GM12878 (cell line): ENCODE measurements around the gene SIM1. TPM values are rescaled to one million over a fixed set of nuclear protein-coding genes. Genes with fewer than 3 reads are reported as not detected.

Source experiments
- ATAC-seq: fragments of 200-7000 bp; cut with Tn5 transposase; 3 replicates; pipeline ENCODE4 v1.9.1; 2020; ENCODE audit warnings: mild to moderate bottlenecking, moderate library complexity
- BruUV-seq: library from RNA; stranded (reverse); fragments of 400-500 nt; replicated peaks from 2 replicates; lab custom pipeline; 2021; lab: Mats Ljungman, UMichigan
- CTCF ChIA-PET: fragments of 300-600 bp; sonication (Branson Sonifier 250); formaldehyde crosslinking; extraction: SDS; loops from one replicate; lab custom pipeline; 2021; ENCODE audit warnings: inconsistent platforms; lab: Yijun Ruan, JAX
- POLR2A ChIA-PET: fragments of 350-600 bp; formaldehyde crosslinking; extraction: SDS; loops from one replicate; lab custom pipeline; 2021; ENCODE audit warnings: inconsistent platforms; lab: Charles Lee
- RAD21 ChIA-PET: fragments of 300-600 bp; sonication (Branson Sonifier 250); formaldehyde crosslinking; loops from one replicate; lab custom pipeline; 2023; ENCODE audit warnings: antibody characterized with exemption; ENCODE audit not compliant: unreplicated experiment; lab: Charles Lee
- SMC1A ChIA-PET: fragments of 300-600 bp; sonication (Branson Sonifier 250); formaldehyde crosslinking; loops from one replicate; lab custom pipeline; 2023; ENCODE audit not compliant: unreplicated experiment, uncharacterized antibody; lab: Charles Lee
- DNase-seq: peaks from one replicate; pipeline ENCODE4 v3.0.0-alpha.2; 2011; ENCODE audit warnings: low read depth, low spot score
- FAIRE-seq: peaks from 3 replicates; lab custom pipeline; 2011; peaks lifted over from hg19 to GRCh38; lab: Jason Lieb, UNC
- H2AFZ ChIP-seq: 2 replicates; pipeline ENCODE4 v1.6.0; 2011; ENCODE audit warnings: low read depth, low read length, control low read depth; ENCODE audit not compliant: control insufficient read depth
- H3K27ac ChIP-seq: 2 replicates; pipeline ENCODE4 v1.5.1; 2011; ENCODE audit warnings: control low read depth; ENCODE audit not compliant: control insufficient read depth, insufficient read depth
- H3K27me3 ChIP-seq, 2 experiments: replicated peaks in 1 of 2; 2 replicates each; pipeline versions ENCODE4 v1.6.0 to v1.6.1; 2011; ENCODE audit warnings: low read length in 1 of 2; ENCODE audit not compliant: control insufficient read depth in 2 of 2, insufficient read depth in 2 of 2
- H3K36me3 ChIP-seq, 2 experiments: 2 replicates each; pipeline ENCODE4 v1.5.1; 2011; ENCODE audit warnings: low read length in 1 of 2; ENCODE audit not compliant: control insufficient read depth in 2 of 2, insufficient read depth in 2 of 2
- H3K4me1 ChIP-seq: 2 replicates; pipeline ENCODE4 v1.6.1; 2011; ENCODE audit warnings: mild to moderate bottlenecking, low read length, moderate library complexity, mixed read lengths; ENCODE audit not compliant: control insufficient read depth, insufficient read depth
- H3K4me2 ChIP-seq: 2 replicates; pipeline ENCODE4 v1.6.0; 2011; ENCODE audit warnings: control low read depth; ENCODE audit not compliant: control insufficient read depth, insufficient read depth
- H3K4me3 ChIP-seq: fragments of 200-600 bp; sonication (generic); 2 replicates; pipeline ENCODE4 v1.5.1; 2016
- H3K79me2 ChIP-seq: 2 replicates; pipeline ENCODE4 v1.6.0; 2011; ENCODE audit warnings: low read length; ENCODE audit not compliant: control insufficient read depth, insufficient read depth
- H3K9ac ChIP-seq: 2 replicates; pipeline ENCODE4 v1.8.0; 2011; ENCODE audit warnings: low read length, control low read depth, mixed read lengths; ENCODE audit not compliant: control insufficient read depth, insufficient read depth
- H3K9me3 ChIP-seq: replicated peaks from 3 replicates; pipeline ENCODE4 v1.5.1; 2011; ENCODE audit warnings: mild to moderate bottlenecking, low read length; ENCODE audit not compliant: control insufficient read depth, insufficient read depth
- H4K20me1 ChIP-seq: 2 replicates; pipeline ENCODE4 v1.6.0; 2011; ENCODE audit not compliant: control insufficient read depth, insufficient read depth
- EED ChIP-seq: sonication (generic); IDR thresholded peaks from 2 replicates; pipeline ENCODE4 v1.6.1; 2016; ENCODE audit warnings: antibody characterized with exemption, low read depth
- HDAC2 ChIP-seq: fragments of 200-600 bp; sonication (generic); IDR thresholded peaks from 2 replicates; pipeline ENCODE4 v1.6.1; 2017
- IKZF2 ChIP-seq, 2 experiments: fragments of 450-650 bp; IDR thresholded peaks; 2 replicates each; pipeline ENCODE4 v1.6.1; 2017; ENCODE audit warnings: mild to moderate bottlenecking in 2 of 2, moderate library complexity in 2 of 2
- MTA2 ChIP-seq: fragments of 450-650 bp; IDR thresholded peaks from 2 replicates; pipeline ENCODE4 v1.6.1; 2016; ENCODE audit warnings: low read depth, mild to moderate bottlenecking, moderate library complexity
- NR2C2 ChIP-seq: IDR thresholded peaks from 2 replicates; pipeline ENCODE4 v1.6.1; 2011; ENCODE audit warnings: borderline replicate concordance, low read depth; ENCODE audit not compliant: control insufficient read depth, insufficient read length
- POLR2A ChIP-seq: IDR thresholded peaks from 2 replicates; pipeline ENCODE4 v1.6.1; 2011; ENCODE audit warnings: low read depth, mild to moderate bottlenecking, low read length
- POU2F2 ChIP-seq: IDR thresholded peaks from 3 replicates; pipeline ENCODE4 v1.6.1; 2011; ENCODE audit warnings: low read depth, mild to moderate bottlenecking, low read length, borderline replicate concordance
- RAD21 ChIP-seq: IDR thresholded peaks from 2 replicates; pipeline ENCODE4 v1.6.1; 2011; ENCODE audit warnings: mild to moderate bottlenecking, low read depth, low read length, moderate library complexity; ENCODE audit not compliant: insufficient read depth
- RELA ChIP-seq: fragments of 450-650 bp; IDR thresholded peaks from 2 replicates; pipeline ENCODE4 v1.8.0; 2014; ENCODE audit warnings: borderline replicate concordance; ENCODE audit not compliant: partially characterized antibody
- SMC3 ChIP-seq: IDR thresholded peaks from 2 replicates; pipeline ENCODE4 v1.6.1; 2011; ENCODE audit warnings: low read length, improper control_type of control experiment, borderline replicate concordance
- SRF ChIP-seq, 2 experiments: IDR thresholded peaks; 2 replicates each; pipeline ENCODE4 v1.6.1; 2011; ENCODE audit warnings: low read depth in 2 of 2, low read length in 2 of 2, mild to moderate bottlenecking in 1 of 2, moderate library complexity in 1 of 2
- ZNF217 ChIP-seq: fragments of 450-650 bp; IDR thresholded peaks from 2 replicates; pipeline ENCODE4 v1.6.1; 2017; ENCODE audit warnings: antibody characterized with exemption, mild to moderate bottlenecking
- ZZZ3 ChIP-seq: IDR thresholded peaks from 2 replicates; pipeline ENCODE4 v1.6.1; 2011; ENCODE audit warnings: low read depth; ENCODE audit not compliant: control insufficient read depth, insufficient read length
- in situ Hi-C: fragments of 300-500 bp; cut with MboI; formaldehyde crosslinking; loops from 9 replicates; pipeline ENCODE4 v1.14.3; 2018; ENCODE audit warnings: mixed read lengths
- intact Hi-C: fragments of 100-400 bp; cut with micrococcal nuclease; formaldehyde crosslinking; loops from one replicate; pipeline ENCODE4 v1.14.2; 2022; ENCODE audit not compliant: unreplicated experiment
- polyA plus RNA-seq, 11 experiments: library from polyadenylated mRNA; depleted of rRNA in 4 of 11; unstranded in 6 of 11; stranded (reverse) in 5 of 11; fragments of >200 nt; fragmentation: Nextera tagmentation in 4 of 11; fragmentation: Illumina TruSeq in 1 of 11; extraction: Ambion mirVana in 4 of 11; extraction: Trizol in 1 of 11; gene quantifications; 1 replicate in 1 of 11; 2 replicates in 10 of 11; pipeline versions ENCODE4 v1.2.1 to v1.2.3, GENCODE V29; 2011 to 2016; ENCODE audit warnings: inconsistent platforms in 2 of 11, missing spikeins in 2 of 11, low read depth in 1 of 11
- total RNA-seq, 4 experiments: library from RNA; depleted of rRNA in 3 of 4; stranded (reverse); fragments of >200 nt in 3 of 4; fragmentation: Illumina TruSeq in 1 of 4; extraction: Trizol in 1 of 4; gene quantifications; 2 replicates each; pipeline versions ENCODE4 v1.2.1 to v1.2.3, GENCODE V29; 2013 to 2021
- TF ChIP-seq, protein P1 (sequence below): fragments of 450-650 bp; IDR thresholded peaks from 2 replicates; pipeline ENCODE4 v1.6.1; 2017; ENCODE audit warnings: borderline replicate concordance
- TF ChIP-seq, protein P2 (sequence below): fragments of 450-650 bp; IDR thresholded peaks from 2 replicates; pipeline ENCODE4 v1.6.1; 2014; ENCODE audit warnings: mild to moderate bottlenecking
- TF ChIP-seq, protein P3 (sequence below): fragments of 450-650 bp; IDR thresholded peaks from 2 replicates; pipeline ENCODE4 v1.6.1; 2017; ENCODE audit warnings: mild to moderate bottlenecking, moderate library complexity
- TF ChIP-seq, protein P4 (sequence below): fragments of 450-650 bp; IDR thresholded peaks from 2 replicates; pipeline ENCODE4 v1.6.1; 2017; ENCODE audit warnings: mild to moderate bottlenecking

The SIM1 gene
- total and polyA plus RNA-seq, 10 of the 15 experiments (the other 5 are each of a cell fraction or from before 2014, with no cell fraction given) = not detected

DNA sequence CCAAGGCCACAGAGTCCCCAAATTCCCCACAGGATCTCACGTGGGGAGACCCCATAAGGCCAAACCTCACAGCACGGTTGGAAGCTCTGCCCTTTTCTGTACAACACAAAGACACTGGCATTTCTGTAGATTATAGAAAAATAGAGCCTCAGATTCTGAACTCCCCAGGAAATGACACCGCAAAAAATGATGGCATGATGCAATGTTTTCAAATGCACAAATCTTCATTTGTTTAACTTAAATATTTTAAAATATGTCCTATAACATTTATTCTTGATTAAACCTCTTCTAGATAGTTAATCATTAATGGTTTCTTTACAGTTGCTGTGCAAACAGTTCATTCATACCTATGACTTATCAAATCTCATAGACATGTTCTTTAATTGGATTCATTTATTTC is 33.8 kb downstream of the SIM1 start (continued):
- TF ChIP-seq, protein P1, sequence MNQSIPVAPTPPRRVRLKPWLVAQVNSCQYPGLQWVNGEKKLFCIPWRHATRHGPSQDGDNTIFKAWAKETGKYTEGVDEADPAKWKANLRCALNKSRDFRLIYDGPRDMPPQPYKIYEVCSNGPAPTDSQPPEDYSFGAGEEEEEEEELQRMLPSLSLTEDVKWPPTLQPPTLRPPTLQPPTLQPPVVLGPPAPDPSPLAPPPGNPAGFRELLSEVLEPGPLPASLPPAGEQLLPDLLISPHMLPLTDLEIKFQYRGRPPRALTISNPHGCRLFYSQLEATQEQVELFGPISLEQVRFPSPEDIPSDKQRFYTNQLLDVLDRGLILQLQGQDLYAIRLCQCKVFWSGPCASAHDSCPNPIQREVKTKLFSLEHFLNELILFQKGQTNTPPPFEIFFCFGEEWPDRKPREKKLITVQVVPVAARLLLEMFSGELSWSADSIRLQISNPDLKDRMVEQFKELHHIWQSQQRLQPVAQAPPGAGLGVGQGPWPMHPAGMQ = no peak

DNA sequence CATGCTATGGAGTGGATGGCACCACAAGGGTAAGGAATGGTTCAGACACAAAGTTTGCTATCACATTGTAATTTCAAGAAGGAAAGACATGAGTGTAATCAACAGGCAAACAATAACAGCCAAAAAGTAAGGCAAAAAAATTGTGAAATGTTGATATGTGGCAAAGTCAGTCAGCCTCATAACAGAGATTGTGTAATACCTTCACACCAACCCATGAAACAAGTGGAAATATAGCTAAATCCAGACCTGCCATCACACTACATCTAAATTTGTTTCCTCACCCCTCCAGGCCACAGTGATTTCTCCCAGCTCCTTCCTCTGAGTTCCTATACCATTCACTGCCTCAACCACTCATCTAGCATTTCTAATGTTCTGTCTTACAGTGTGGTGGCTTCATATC is 37.3 kb downstream of the SIM1 start:
- Histone ChIP-seq H3K27ac (no peak overlapping the region), H3K9me3 (no peaks in the 10 kb centered on the region), H4K20me1 (no peaks in the 10 kb centered on the region), H3K79me2 (no peaks in the 10 kb centered on the region), H3K4me3 (no peak overlapping the region), H3K4me1 (no peaks in the 10 kb centered on the region), H3K9ac (no peak overlapping the region), H2AFZ (no peak overlapping the region), H3K36me3 (no peaks in the 10 kb centered on the region), H3K4me2 (no peak overlapping the region), H3K27me3 (no peaks in the 10 kb centered on the region)
- POLR2A ChIA-PET = no interaction called here
- intact Hi-C loops (no loop called here), in situ Hi-C loops (no loop called here)
- DNase-seq (no peak), ATAC-seq (no peak), FAIRE-seq (no peak)
- CTCF ChIA-PET = no interaction called here
- no TSS peak for BruUV-seq
- SMC1A ChIA-PET = interaction anchor here (0.6 kb wide), 1 partner anchor 800 kb away, joined by 3 read pairs; no protein-coding TSS in a partner anchor
- RAD21 ChIA-PET = no interaction called here
- TF ChIP-seq, protein P2, sequence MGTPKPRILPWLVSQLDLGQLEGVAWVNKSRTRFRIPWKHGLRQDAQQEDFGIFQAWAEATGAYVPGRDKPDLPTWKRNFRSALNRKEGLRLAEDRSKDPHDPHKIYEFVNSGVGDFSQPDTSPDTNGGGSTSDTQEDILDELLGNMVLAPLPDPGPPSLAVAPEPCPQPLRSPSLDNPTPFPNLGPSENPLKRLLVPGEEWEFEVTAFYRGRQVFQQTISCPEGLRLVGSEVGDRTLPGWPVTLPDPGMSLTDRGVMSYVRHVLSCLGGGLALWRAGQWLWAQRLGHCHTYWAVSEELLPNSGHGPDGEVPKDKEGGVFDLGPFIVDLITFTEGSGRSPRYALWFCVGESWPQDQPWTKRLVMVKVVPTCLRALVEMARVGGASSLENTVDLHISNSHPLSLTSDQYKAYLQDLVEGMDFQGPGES = no peak
- TF ChIP-seq SMC3 (no peak), IKZF2 (IDR thresholded peaks at IDR 0.05) (no peak), RELA (no peak), POLR2A (no peak), EED (no peak), POU2F2 (no peak), HDAC2 (no peak), RAD21 (no peak), NR2C2 (no peak), ZNF217 (no peak), ZZZ3 (no peak), MTA2 (no peak), SRF (IDR thresholded peaks at IDR 0.05; ENCODE audit: low read depth in 2 of 2, low read length in 2 of 2) (no peak)
- TF ChIP-seq, protein P3, sequence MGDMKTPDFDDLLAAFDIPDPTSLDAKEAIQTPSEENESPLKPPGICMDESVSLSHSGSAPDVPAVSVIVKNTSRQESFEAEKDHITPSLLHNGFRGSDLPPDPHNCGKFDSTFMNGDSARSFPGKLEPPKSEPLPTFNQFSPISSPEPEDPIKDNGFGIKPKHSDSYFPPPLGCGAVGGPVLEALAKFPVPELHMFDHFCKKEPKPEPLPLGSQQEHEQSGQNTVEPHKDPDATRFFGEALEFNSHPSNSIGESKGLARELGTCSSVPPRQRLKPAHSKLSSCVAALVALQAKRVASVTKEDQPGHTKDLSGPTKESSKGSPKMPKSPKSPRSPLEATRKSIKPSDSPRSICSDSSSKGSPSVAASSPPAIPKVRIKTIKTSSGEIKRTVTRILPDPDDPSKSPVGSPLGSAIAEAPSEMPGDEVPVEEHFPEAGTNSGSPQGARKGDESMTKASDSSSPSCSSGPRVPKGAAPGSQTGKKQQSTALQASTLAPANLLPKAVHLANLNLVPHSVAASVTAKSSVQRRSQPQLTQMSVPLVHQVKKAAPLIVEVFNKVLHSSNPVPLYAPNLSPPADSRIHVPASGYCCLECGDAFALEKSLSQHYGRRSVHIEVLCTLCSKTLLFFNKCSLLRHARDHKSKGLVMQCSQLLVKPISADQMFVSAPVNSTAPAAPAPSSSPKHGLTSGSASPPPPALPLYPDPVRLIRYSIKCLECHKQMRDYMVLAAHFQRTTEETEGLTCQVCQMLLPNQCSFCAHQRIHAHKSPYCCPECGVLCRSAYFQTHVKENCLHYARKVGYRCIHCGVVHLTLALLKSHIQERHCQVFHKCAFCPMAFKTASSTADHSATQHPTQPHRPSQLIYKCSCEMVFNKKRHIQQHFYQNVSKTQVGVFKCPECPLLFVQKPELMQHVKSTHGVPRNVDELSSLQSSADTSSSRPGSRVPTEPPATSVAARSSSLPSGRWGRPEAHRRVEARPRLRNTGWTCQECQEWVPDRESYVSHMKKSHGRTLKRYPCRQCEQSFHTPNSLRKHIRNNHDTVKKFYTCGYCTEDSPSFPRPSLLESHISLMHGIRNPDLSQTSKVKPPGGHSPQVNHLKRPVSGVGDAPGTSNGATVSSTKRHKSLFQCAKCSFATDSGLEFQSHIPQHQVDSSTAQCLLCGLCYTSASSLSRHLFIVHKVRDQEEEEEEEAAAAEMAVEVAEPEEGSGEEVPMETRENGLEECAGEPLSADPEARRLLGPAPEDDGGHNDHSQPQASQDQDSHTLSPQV = no peak
- TF ChIP-seq, protein P4, sequence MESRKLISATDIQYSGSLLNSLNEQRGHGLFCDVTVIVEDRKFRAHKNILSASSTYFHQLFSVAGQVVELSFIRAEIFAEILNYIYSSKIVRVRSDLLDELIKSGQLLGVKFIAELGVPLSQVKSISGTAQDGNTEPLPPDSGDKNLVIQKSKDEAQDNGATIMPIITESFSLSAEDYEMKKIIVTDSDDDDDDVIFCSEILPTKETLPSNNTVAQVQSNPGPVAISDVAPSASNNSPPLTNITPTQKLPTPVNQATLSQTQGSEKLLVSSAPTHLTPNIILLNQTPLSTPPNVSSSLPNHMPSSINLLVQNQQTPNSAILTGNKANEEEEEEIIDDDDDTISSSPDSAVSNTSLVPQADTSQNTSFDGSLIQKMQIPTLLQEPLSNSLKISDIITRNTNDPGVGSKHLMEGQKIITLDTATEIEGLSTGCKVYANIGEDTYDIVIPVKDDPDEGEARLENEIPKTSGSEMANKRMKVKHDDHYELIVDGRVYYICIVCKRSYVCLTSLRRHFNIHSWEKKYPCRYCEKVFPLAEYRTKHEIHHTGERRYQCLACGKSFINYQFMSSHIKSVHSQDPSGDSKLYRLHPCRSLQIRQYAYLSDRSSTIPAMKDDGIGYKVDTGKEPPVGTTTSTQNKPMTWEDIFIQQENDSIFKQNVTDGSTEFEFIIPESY = no peak
